ENCODE data around the gene CCDC188. TPM values are rescaled to one million over a fixed set of nuclear protein-coding genes. Genes with fewer than 3 reads are reported as not detected.
A peak's percentile ranks its signal among the peaks of the same experiment; 100 is the strongest.

CCDC188 gene
- total and polyA plus RNA-seq, 9 of the 15 experiments (the other 6 are each of a cell fraction or from before 2014, with no cell fraction given): not detected

DNA sequence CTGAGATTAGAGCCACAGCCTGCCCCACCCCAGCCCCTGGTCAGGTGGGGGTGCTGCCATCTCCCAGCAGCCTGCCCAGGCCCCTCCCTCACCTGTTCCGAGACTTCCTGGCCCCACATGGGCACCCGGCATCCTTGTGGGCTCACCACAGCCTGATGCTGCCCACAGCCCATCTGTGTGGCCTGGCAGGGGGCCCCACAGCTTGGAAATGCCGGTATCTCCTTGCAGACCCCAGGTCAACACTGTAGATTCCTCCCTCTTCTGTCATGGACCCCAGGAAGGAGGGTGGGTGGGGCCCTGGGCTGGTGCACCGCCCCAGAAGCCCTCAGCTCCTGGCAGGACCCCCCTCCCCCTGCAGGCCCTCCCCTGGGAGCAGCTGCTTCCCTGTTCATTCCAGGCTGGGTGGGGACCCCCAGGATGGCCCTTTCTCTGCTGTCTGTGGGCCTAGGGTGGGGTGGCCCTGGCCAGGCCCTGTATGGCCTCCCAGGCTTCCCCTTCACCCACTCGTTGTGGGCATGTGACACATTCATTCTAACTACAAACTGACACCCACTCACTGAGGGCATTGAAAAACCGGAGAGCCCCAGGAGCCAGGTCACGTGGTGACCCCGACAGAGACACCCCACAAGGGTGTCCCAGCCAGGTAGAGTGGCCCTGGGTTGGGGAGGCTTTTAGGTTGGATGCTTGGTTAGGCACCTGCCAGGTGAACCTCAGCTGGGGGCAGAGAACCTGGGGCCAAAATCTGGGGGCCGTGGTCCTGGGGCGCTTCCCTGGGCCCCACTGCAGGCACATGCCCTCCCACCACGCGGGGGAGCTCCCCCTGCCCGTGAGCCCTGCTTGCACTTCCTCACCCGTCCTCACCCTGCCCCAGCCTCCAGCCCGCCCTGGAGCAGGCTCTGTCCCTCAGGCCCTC is 44.1 kb upstream of the CCDC188 start (continued):
- TF ChIP-seq MTA3 (IDR thresholded peaks at IDR 0.05; ENCODE audit: borderline replicate concordance) (no peak), SMAD1 (IDR thresholded peaks at IDR 0.05; ENCODE audit: low read depth, low read length, partially characterized antibody) (no peak), CHD2 (IDR thresholded peaks at IDR 0.05; ENCODE audit: low read depth, low read length) (no peak), ERF (CRISPR knock-in tag; IDR thresholded peaks at IDR 0.05) (0 out of 2 replicates have a peak, but pooled peaks have one; percentile 13), WHSC1 (IDR thresholded peaks at IDR 0.05; ENCODE audit: low read length) (no peak), PREB (CRISPR knock-in tag; IDR thresholded peaks at IDR 0.05) (no peak), ZBTB26 (CRISPR knock-in tag; IDR thresholded peaks at IDR 0.05) (no peak), MTF1 (CRISPR knock-in tag; IDR thresholded peaks at IDR 0.05; ENCODE audit: borderline replicate concordance) (no peak), POLR3G (IDR thresholded peaks at IDR 0.05; ENCODE audit: extremely low read depth, insufficient read length, insufficient replicate concordance) (no peak), CSDE1 (IDR thresholded peaks at IDR 0.05) (no peak), NEUROD1 (IDR thresholded peaks at IDR 0.05; ENCODE audit: borderline replicate concordance, low read depth, low read length, partially characterized antibody) (no peak), SAFB (IDR thresholded peaks at IDR 0.05; ENCODE audit: borderline replicate concordance, low read depth, low read length) (no peak), ZHX1 (conservative IDR thresholded peaks at IDR 0.05; ENCODE audit: low read length) (no peak), HCFC1 (IDR thresholded peaks at IDR 0.05; ENCODE audit: low read depth, low read length) (no peak)
- TF ChIP-seq, protein P1, sequence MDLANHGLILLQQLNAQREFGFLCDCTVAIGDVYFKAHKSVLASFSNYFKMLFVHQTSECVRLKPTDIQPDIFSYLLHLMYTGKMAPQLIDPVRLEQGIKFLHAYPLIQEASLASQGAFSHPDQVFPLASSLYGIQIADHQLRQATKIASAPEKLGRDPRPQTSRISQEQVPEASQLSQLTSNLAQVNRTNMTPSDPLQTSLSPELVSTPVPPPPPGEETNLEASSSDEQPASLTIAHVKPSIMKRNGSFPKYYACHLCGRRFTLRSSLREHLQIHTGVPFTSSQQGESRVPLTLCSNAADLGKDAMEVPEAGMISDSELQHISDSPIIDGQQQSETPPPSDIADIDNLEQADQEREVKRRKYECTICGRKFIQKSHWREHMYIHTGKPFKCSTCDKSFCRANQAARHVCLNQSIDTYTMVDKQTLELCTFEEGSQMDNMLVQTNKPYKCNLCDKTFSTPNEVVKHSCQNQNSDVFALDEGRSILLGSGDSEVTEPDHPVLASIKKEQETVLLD (IDR thresholded peaks at IDR 0.05): no peak
- TF ChIP-seq, protein P2, sequence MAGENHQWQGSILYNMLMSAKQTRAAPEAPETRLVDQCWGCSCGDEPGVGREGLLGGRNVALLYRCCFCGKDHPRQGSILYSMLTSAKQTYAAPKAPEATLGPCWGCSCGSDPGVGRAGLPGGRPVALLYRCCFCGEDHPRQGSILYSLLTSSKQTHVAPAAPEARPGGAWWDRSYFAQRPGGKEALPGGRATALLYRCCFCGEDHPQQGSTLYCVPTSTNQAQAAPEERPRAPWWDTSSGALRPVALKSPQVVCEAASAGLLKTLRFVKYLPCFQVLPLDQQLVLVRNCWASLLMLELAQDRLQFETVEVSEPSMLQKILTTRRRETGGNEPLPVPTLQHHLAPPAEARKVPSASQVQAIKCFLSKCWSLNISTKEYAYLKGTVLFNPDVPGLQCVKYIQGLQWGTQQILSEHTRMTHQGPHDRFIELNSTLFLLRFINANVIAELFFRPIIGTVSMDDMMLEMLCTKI (IDR thresholded peaks at IDR 0.05; ENCODE audit: partially characterized antibody): no peak
